ENCODE results near the gene SEMA3G.

Gene SEMA3G

DNA sequence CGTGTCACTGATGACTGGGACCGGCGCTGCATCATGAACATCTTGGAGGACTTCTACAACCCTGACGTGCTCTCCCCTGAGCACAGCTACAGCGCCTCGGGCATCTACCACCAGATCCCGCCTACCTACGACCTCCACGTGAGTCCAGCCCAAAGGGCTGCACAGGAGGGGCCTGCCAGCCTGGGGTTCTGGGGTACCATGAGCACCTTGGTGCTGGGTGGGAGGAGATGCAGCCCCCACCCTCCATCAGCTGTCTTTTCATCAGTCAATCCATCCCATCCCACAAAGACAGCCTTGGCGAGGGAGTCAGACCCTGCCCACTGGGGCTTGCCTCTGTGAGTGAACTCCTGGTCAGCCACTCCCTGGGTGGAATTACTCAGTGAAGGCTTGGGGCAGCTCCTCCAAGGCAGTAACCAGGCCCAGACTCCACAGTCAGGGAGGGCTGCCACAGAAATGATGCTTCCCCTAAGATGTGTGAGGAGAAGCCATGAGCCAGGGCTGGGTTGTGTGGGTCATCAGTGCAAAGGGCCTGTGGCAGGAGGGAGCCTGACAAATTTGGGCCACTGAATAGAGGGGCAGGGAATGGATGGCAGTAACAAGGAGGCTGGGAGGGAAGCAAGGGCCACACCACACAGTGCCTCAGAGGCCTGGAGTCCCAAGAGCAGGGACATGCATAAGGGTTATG, 47.9 kb downstream of the SEMA3G start:
- DNase-seq = no peak

DNA sequence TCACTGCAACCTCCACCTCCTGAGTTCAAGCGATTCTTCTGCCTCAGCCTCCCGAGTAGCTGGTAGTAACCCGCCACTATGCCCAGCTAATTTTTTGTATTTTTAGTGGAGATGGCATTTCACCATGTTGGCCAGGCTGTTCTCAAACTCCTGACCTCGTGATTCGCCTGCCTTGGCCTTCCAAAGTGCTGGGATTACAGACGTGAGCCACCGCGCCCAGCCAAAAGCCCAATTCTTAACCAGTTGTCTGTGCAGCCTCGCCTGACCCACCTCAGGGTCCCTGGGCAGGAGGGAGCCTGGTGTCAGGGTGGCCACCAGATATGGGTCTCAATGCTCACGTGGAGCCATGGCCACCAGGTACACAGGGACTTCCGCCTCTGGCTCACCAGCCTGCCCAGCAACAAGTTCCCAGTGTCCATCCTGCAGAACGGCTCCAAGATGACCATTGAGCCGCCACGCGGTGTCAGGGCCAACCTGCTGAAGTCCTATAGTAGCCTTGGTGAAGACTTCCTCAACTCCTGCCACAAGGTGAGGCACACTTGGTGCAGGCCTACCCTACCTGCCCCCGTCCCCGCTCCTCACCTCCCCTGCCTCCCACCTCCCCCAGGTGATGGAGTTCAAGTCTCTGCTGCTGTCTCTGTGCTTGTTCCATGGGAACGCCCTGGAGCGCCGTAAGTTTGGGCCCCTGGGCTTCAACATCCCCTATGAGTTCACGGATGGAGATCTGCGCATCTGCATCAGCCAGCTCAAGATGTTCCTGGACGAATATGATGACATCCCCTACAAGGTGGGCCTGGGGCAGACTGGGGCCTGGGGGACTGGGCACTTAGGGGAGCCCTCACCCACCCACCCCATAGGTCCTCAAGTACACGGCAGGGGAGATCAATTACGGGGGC, 48.6 kb downstream of the SEMA3G start:
- no peak for DNase-seq

DNA sequence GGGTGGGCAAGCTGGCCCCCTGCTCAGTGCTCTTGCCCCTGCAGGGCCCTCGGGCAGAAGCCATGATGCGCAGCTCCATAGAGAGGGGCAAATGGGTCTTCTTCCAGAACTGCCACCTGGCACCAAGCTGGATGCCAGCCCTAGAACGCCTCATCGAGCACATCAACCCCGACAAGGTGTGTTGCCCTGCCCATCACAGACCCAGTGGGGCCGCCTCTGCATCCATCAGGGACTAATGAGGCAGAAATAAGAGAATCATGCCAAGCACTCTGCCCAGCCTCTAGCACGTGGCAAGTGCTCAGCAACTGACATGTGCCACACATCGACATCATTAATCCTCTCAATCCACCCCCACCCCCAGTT, 49.4 kb downstream of the SEMA3G start:
- no peak for DNase-seq

DNA sequence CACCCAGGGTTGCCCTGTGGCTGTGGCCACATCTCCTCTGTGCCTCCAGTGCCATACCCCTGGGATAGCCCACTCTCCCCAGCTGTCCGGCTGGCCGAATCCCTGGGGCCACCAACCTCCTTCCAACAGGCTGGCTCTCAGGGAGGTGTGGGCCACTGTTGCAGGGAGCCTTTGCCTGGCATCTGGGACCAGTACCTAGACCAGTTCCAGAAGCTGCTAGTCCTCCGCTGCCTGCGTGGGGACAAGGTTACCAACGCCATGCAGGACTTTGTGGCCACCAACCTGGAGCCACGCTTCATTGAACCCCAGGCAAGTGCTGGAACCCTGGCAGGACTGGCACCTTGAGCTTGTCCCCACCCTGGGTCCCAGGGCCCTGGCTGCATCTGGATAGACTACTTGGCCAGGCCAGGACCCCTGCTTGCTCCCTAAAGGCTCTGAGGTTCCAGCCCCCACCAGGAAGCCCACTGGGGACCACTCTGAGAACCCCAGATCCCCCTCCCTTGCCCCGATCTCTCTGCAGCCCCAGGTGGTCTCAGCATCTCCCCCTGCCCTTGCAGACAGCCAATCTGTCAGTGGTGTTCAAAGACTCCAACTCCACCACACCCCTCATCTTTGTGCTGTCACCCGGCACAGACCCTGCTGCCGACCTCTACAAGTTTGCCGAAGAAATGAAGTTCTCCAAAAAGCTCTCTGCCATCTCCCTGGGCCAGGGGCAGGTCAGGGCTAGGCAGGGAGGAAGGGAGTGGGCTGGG, 50.0 kb downstream of the SEMA3G start:
- no peak for DNase-seq

GRCh38 chr3:52393959-52394670, 50.8 kb downstream of the SEMA3G start:
- no peak for DNase-seq

DNA sequence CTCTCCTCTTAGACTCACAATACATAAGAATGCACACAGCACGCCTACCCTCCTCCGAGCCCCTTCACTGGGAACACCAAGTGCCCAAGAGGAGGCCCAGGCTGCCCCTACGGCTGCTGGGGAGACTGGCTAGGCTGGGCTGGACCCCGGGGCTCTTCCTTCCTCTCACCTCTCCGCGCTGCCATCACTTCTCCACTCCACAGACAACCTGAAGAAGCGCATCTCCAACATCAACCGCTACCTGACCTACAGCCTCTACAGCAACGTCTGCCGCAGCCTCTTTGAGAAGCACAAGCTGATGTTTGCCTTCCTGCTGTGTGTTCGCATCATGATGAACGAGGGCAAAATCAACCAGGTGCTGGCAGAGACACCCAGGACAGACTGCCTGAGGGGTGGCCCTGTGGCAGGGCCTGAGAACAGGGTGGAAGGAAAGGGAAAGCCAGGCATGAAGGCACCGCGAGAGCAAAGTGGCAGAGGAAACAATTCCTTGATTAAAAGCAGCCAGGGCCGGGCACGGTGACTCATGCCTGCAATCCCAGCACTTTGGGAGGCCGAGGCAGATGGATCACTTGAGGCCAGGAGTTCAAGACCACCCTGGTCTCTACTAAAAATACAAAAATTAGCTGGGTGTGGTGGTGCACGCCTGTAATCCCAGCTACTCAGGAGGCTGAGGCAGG, 51.6 kb downstream of the SEMA3G start:
- DNase-seq = no peak

GRCh38 chr3:52392216-52392930, 52.5 kb downstream of the SEMA3G start:
- DNase-seq = no peak

- DNase-seq = no peak
Observed at GRCh38 chr3:52391096-52391495, 53.8 kb downstream of the SEMA3G start.

- DNase-seq = no peak
Observed at GRCh38 chr3:52388933-52389332, 56.0 kb downstream of the SEMA3G start.

GRCh38 chr3:52388348-52388821, 56.5 kb downstream of the SEMA3G start:
- no peak for DNase-seq

GRCh38 chr3:52387481-52387880, 57.4 kb downstream of the SEMA3G start:
- no peak for DNase-seq

- peak in 1 of 56 donors; percentile 20 for DNase-seq
Observed at GRCh38 chr3:52385157-52385556, 59.7 kb downstream of the SEMA3G start.

- DNase-seq = no peak
Observed at GRCh38 chr3:52384019-52384761, 60.7 kb downstream of the SEMA3G start.

DNA sequence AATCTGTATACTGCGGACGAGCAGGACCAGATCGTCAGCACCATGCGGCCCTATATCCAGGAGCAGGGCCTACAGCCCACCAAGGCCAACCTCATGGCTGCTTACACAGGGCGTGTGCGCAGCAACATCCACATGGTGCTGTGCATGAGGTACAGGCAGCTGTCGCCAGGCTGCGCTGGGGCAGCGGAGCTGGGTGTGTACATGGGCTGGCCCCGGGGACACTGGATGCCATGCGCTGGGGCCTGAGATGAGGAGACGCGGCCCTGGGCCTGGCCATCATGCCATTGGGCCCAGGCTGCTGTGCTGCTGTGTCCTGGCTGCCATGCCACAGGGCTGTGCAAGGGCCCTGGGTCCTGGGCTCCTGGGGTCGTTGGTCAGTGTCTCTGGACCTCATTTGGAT, 61.5 kb downstream of the SEMA3G start:
- no peak for DNase-seq
